HFFc6 (cell line): ENCODE results near the gene ARHGAP31. TPM values are rescaled to one million over a fixed set of nuclear protein-coding genes. Genes with fewer than 3 reads are reported as not detected.

Experiments used
- DNase-seq: peaks from one replicate; pipeline ENCODE4 v3.0.0-alpha.2; 2018
- H3K27ac Mint-ChIP-seq: 2 replicates; pipeline ENCODE4 v1.8.0; 2020; ENCODE audit warnings: mild to moderate bottlenecking, mixed read lengths
- H3K27me3 Mint-ChIP-seq: 2 replicates; pipeline ENCODE4 v1.8.0; 2021; ENCODE audit warnings: mild to moderate bottlenecking, moderate library complexity, mixed read lengths; ENCODE audit not compliant: insufficient read depth
- H3K36me3 Mint-ChIP-seq: 2 replicates; pipeline ENCODE4 v1.8.0; 2021; ENCODE audit warnings: low read depth, mixed read lengths
- H3K4me1 Mint-ChIP-seq: 2 replicates; pipeline ENCODE4 v1.8.0; 2020; ENCODE audit warnings: low read depth, mixed read lengths
- H3K4me3 Mint-ChIP-seq: 2 replicates; pipeline ENCODE4 v1.8.0; 2020; ENCODE audit warnings: mild to moderate bottlenecking, moderate library complexity, mixed read lengths
- H3K9me3 Mint-ChIP-seq: 2 replicates; pipeline ENCODE4 v1.8.0; 2020; ENCODE audit warnings: mild to moderate bottlenecking, mixed read lengths
- total RNA-seq, 6 experiments: library from RNA; stranded (reverse); fragmentation: NEBNext Ultra II Directional; extraction: Animal tissue kit (Norgen Biotek cat#: 25700); gene quantifications; 2 replicates in 1 of 6; 3 replicates in 5 of 6; pipeline ENCODE4 v1.2.3, GENCODE V29; 2021
- TF ChIP-seq, protein P1 (sequence below): fragments of 200-600 bp; sonication (generic); IDR thresholded peaks from 2 replicates; pipeline ENCODE4 v1.5.0; 2021; ENCODE audit warnings: antibody characterized with exemption, mild to moderate bottlenecking

Gene ARHGAP31
- total RNA-seq, 6 experiments from 2014 or later = 18.0 to 25.1 (median 20.5) TPM

GRCh38 chr3:119297169-119297568 is 3.0 kb downstream of the ARHGAP31 start:
- Mint-ChIP-seq H3K4me1 (peaks cover 65% of the 10 kb centered on the region), H3K27me3 (no peaks in the 10 kb centered on the region), H3K4me3 (peak overlapping the region; percentile 97), H3K9me3 (no peaks in the 10 kb centered on the region), H3K27ac (peak overlapping the region; percentile 49), H3K36me3 (peaks cover 9% of the 10 kb centered on the region)
- TF ChIP-seq, protein P1, sequence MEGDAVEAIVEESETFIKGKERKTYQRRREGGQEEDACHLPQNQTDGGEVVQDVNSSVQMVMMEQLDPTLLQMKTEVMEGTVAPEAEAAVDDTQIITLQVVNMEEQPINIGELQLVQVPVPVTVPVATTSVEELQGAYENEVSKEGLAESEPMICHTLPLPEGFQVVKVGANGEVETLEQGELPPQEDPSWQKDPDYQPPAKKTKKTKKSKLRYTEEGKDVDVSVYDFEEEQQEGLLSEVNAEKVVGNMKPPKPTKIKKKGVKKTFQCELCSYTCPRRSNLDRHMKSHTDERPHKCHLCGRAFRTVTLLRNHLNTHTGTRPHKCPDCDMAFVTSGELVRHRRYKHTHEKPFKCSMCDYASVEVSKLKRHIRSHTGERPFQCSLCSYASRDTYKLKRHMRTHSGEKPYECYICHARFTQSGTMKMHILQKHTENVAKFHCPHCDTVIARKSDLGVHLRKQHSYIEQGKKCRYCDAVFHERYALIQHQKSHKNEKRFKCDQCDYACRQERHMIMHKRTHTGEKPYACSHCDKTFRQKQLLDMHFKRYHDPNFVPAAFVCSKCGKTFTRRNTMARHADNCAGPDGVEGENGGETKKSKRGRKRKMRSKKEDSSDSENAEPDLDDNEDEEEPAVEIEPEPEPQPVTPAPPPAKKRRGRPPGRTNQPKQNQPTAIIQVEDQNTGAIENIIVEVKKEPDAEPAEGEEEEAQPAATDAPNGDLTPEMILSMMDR = no peak
- DNase-seq = peak; percentile 38

DNA sequence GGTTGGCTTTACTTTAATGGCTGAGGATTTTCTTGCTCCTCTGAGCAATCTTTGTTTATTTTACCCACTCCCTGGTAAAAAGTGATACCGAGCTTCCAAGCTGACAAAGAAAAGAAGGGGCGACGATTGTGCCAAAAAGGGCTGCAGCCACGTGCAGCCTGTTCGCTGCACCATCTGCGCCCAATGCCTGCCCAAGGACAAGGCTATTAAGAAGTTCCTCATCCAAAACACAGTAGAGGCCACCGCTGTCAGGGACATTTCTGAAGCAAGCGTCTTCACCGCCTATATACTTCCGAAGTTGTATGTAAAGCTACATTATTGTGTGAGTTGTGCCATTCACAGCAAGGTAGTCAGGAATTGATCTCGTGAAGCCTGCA is 4.4 kb downstream of the ARHGAP31 start:
- TF ChIP-seq, protein P1 = no peak
- peaks cover 66% of the 10 kb centered on the region for H3K4me1 Mint-ChIP-seq

GRCh38 chr3:119300991-119301391 is 6.8 kb downstream of the ARHGAP31 start:
- DNase-seq = no peak
- Mint-ChIP-seq H3K27me3 (peaks cover 1% of the 10 kb centered on the region; the same call in 1 of the 2 replicates), H3K36me3 (peaks cover 32% of the 10 kb centered on the region), H3K27ac (peak overlapping the region; percentile 71), H3K4me1 (peaks cover 77% of the 10 kb centered on the region), H3K9me3 (no peaks in the 10 kb centered on the region), H3K4me3 (peak overlapping the region; percentile 37; the same call in 1 of the 2 replicates)
- TF ChIP-seq, protein P1 = no peak

More for the DNA sequence above, 4.4 kb downstream of the ARHGAP31 start:
- Mint-ChIP-seq H3K27ac (no peak overlapping the region), H3K36me3 (peaks cover 21% of the 10 kb centered on the region), H3K4me3 (no peak overlapping the region), H3K9me3 (no peaks in the 10 kb centered on the region), H3K27me3 (no peaks in the 10 kb centered on the region)
- no peak for DNase-seq

DNA sequence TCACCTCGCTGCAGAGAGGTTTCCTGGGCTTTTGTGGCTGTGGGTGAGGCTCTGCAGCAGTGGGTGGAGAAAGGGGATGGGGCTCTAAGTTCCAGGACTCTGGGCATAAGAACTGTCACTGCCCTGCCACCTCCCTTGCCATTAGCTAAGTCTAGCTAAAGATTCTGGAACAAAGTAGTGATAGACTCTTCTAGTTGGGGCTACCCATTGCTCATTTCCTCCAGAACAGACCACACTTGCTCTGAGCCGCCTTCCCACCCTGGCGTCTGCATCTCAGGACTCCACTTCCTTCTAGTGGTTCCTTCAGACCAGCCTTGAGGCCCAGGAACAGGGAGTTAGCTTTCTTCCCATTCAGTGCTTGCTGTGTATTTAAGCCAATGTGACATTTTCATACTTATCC is 7.5 kb downstream of the ARHGAP31 start:
- Mint-ChIP-seq H3K27ac (peak overlapping the region; percentile 71; the same call in 1 of the 2 replicates), H3K9me3 (no peaks in the 10 kb centered on the region), H3K27me3 (peaks cover 1% of the 10 kb centered on the region; the same call in 1 of the 2 replicates), H3K4me1 (peaks cover 74% of the 10 kb centered on the region), H3K36me3 (peaks cover 36% of the 10 kb centered on the region), H3K4me3 (no peak overlapping the region)
- TF ChIP-seq, protein P1 = no peak
- no peak for DNase-seq

- H3K9me3 Mint-ChIP-seq = no peaks in the 10 kb centered on the region
- peaks cover 1% of the 10 kb centered on the region; the same call in 1 of the 2 replicates for H3K27me3 Mint-ChIP-seq
- H3K4me1 Mint-ChIP-seq = peaks cover 70% of the 10 kb centered on the region
- peak overlapping the region; percentile 73; the same call in 1 of the 2 replicates for H3K27ac Mint-ChIP-seq
- TF ChIP-seq, protein P1 = no peak
- H3K4me3 Mint-ChIP-seq = no peak overlapping the region
- no peak for DNase-seq
- H3K36me3 Mint-ChIP-seq = peaks cover 35% of the 10 kb centered on the region
Observed at GRCh38 chr3:119302697-119303551, 8.7 kb downstream of the ARHGAP31 start.
